Liver (tissue), 3 donors: ENCODE data around the gene ANKRD29.

ENCODE experiments used
- EGR1 ChIP-seq, 2 donors: IDR thresholded peaks; 2 replicates each; pipeline ENCODE4 v1.6.1; 2016 to 2018; ENCODE audit warnings: antibody characterized with exemption in 2 of 2, low read depth in 2 of 2
- JUND ChIP-seq, 2 donors: IDR thresholded peaks; 2 replicates each; pipeline ENCODE4 v1.6.1; 2016; ENCODE audit warnings: antibody characterized with exemption in 2 of 2
- NR2F2 ChIP-seq: IDR thresholded peaks from 2 replicates; pipeline ENCODE4 v1.6.1; 2016; ENCODE audit warnings: antibody characterized with exemption
- SP1 ChIP-seq: IDR thresholded peaks from 2 replicates; pipeline ENCODE4 v1.6.1; 2018; ENCODE audit warnings: antibody characterized with exemption, mild to moderate bottlenecking
- TAF1 ChIP-seq: conservative IDR thresholded peaks from 2 replicates; pipeline ENCODE4 v1.6.1; 2016; ENCODE audit warnings: antibody characterized with exemption, mild to moderate bottlenecking
- YY1 ChIP-seq: IDR thresholded peaks from 2 replicates; pipeline ENCODE4 v1.6.1; 2016; ENCODE audit warnings: antibody characterized with exemption, mild to moderate bottlenecking
- TF ChIP-seq, protein P1 (sequence below): IDR thresholded peaks from 2 replicates; pipeline ENCODE4 v1.6.1; 2016; ENCODE audit warnings: antibody characterized with exemption
- TF ChIP-seq, protein P2 (sequence below): fragments of 150-350 bp; IDR thresholded peaks from 2 replicates; pipeline ENCODE4 v1.5.1; 2017; ENCODE audit warnings: improper control_type of control experiment, low read depth, low read length; ENCODE audit not compliant: missing input control
- TF ChIP-seq, protein P3 (sequence below): IDR thresholded peaks from 2 replicates; pipeline ENCODE4 v1.6.1; 2016; ENCODE audit warnings: antibody characterized with exemption, mild to moderate bottlenecking
- TF ChIP-seq, protein P4 (sequence below): IDR thresholded peaks from 2 replicates; pipeline ENCODE4 v1.6.1; 2016; ENCODE audit warnings: antibody characterized with exemption
- TF ChIP-seq, protein P5 (sequence below): IDR thresholded peaks from 2 replicates; pipeline ENCODE4 v1.6.1; 2016; ENCODE audit warnings: antibody characterized with exemption
- donor health status: healthy.
- donor health status: healthy.

DNA sequence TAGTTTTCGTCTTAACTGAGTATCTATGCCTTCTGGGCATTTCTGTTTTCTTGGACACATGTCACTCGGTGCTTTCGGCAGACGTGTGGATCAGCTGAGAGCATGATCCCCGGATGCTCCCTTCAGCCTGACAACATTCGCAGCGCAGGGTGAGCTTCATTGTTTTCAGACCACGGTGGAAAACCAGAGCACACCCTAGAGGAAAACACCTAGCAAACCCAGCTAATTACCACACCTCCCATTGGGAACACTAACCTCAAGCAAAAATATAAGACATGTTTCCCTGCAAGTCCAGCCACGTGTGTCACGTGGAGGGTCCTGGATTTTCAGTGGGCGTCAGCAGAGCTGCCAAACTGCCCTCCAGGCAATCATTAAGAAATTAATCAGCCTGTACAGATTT lies 31.0 kb downstream of the ANKRD29 start:
- TF ChIP-seq, protein P1, sequence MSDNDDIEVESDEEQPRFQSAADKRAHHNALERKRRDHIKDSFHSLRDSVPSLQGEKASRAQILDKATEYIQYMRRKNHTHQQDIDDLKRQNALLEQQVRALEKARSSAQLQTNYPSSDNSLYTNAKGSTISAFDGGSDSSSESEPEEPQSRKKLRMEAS: no peak
- TF ChIP-seq, protein P2, sequence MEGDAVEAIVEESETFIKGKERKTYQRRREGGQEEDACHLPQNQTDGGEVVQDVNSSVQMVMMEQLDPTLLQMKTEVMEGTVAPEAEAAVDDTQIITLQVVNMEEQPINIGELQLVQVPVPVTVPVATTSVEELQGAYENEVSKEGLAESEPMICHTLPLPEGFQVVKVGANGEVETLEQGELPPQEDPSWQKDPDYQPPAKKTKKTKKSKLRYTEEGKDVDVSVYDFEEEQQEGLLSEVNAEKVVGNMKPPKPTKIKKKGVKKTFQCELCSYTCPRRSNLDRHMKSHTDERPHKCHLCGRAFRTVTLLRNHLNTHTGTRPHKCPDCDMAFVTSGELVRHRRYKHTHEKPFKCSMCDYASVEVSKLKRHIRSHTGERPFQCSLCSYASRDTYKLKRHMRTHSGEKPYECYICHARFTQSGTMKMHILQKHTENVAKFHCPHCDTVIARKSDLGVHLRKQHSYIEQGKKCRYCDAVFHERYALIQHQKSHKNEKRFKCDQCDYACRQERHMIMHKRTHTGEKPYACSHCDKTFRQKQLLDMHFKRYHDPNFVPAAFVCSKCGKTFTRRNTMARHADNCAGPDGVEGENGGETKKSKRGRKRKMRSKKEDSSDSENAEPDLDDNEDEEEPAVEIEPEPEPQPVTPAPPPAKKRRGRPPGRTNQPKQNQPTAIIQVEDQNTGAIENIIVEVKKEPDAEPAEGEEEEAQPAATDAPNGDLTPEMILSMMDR: no peak
- TF ChIP-seq, protein P3, sequence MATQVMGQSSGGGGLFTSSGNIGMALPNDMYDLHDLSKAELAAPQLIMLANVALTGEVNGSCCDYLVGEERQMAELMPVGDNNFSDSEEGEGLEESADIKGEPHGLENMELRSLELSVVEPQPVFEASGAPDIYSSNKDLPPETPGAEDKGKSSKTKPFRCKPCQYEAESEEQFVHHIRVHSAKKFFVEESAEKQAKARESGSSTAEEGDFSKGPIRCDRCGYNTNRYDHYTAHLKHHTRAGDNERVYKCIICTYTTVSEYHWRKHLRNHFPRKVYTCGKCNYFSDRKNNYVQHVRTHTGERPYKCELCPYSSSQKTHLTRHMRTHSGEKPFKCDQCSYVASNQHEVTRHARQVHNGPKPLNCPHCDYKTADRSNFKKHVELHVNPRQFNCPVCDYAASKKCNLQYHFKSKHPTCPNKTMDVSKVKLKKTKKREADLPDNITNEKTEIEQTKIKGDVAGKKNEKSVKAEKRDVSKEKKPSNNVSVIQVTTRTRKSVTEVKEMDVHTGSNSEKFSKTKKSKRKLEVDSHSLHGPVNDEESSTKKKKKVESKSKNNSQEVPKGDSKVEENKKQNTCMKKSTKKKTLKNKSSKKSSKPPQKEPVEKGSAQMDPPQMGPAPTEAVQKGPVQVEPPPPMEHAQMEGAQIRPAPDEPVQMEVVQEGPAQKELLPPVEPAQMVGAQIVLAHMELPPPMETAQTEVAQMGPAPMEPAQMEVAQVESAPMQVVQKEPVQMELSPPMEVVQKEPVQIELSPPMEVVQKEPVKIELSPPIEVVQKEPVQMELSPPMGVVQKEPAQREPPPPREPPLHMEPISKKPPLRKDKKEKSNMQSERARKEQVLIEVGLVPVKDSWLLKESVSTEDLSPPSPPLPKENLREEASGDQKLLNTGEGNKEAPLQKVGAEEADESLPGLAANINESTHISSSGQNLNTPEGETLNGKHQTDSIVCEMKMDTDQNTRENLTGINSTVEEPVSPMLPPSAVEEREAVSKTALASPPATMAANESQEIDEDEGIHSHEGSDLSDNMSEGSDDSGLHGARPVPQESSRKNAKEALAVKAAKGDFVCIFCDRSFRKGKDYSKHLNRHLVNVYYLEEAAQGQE: no peak
- no peak for TF ChIP-seq SP1
- TF ChIP-seq, protein P4, sequence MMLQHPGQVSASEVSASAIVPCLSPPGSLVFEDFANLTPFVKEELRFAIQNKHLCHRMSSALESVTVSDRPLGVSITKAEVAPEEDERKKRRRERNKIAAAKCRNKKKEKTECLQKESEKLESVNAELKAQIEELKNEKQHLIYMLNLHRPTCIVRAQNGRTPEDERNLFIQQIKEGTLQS: no peak
- no peak for TF ChIP-seq NR2F2
- no peak for TF ChIP-seq YY1
- TF ChIP-seq TAF1: no peak
- no peak for TF ChIP-seq EGR1 (IDR thresholded peaks at IDR 0.05; ENCODE audit: low read depth in 2 of 2)
- TF ChIP-seq, protein P5, sequence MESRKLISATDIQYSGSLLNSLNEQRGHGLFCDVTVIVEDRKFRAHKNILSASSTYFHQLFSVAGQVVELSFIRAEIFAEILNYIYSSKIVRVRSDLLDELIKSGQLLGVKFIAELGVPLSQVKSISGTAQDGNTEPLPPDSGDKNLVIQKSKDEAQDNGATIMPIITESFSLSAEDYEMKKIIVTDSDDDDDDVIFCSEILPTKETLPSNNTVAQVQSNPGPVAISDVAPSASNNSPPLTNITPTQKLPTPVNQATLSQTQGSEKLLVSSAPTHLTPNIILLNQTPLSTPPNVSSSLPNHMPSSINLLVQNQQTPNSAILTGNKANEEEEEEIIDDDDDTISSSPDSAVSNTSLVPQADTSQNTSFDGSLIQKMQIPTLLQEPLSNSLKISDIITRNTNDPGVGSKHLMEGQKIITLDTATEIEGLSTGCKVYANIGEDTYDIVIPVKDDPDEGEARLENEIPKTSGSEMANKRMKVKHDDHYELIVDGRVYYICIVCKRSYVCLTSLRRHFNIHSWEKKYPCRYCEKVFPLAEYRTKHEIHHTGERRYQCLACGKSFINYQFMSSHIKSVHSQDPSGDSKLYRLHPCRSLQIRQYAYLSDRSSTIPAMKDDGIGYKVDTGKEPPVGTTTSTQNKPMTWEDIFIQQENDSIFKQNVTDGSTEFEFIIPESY: no peak
- no peak for TF ChIP-seq JUND (IDR thresholded peaks at IDR 0.05)
